ENCODE data around the gene AATK. TPM values are rescaled to one million over a fixed set of nuclear protein-coding genes. Genes with fewer than 3 reads are reported as not detected.

Gene AATK
- total RNA-seq, 4 donors from 2014 or later, result 247 to 385 (median 322) TPM

DNA sequence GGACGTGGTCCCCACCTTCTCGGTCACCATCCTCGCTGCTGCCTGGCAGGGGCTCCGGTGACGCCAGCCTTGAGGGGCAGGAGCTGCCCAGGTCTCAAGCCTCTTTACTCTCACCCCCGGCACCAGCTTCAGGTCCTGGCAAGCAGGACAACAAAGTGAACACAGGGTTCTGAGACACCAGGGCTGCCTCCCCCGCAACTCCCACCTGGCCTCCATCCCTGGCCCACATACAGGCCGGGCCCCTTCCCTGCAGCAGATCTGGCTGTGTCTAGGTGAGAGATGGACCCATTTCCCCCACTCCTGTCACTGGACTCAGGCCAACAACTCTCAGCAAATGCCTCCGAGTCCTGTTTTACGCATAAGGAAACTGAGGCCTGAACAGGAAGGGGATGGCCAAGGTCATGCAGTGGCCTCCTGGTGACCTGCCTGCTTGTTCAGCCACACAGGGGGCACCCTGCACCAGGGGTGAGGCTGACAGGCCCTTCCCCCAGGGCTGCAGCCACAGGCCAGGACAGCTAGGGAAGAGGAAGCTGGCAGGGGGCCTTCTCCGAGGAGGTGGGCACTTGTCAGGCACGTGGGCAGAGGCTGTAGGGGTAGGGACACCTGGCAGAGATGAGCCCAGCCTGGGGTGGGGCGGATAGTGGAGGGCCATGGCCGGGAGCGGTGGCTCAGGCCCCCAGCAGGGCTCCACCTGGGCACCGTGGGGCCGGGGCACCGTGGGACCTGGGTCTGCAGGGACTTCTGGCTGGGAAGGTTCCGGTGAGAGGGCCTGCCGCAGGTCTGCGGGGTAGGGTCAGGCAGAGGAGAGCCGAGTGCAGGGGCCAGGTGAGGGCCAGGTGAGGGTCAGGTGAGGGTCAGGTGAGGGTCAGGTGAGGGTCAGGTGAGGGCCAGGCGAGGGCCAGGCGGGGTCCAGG, 47.5 kb downstream of the AATK start:
- Histone ChIP-seq H3K4me1 (peaks cover 0 to 76% (median 25%) of the 10 kb centered on the region in 4 donors), H3K36me3 (peaks cover 0 to 48% (median 0%) of the 10 kb centered on the region in 3 donors), H3K4me3 (peak overlapping the region in 2 of 4 donors; percentile 26 to 38), H3K9me3 (no peaks in the 10 kb centered on the region), H3K27ac (peak overlapping the region; percentile 73 to 93 (median 84)), H3K27me3 (no peaks in the 10 kb centered on the region)
- WGBS, 2 donors, result 54 to 63% methylated on average over 19 to 23 of the region's 24 CpGs
- TF ChIP-seq POLR2A (IDR thresholded peaks at IDR 0.05), result no peak
- TF ChIP-seq, protein P1, sequence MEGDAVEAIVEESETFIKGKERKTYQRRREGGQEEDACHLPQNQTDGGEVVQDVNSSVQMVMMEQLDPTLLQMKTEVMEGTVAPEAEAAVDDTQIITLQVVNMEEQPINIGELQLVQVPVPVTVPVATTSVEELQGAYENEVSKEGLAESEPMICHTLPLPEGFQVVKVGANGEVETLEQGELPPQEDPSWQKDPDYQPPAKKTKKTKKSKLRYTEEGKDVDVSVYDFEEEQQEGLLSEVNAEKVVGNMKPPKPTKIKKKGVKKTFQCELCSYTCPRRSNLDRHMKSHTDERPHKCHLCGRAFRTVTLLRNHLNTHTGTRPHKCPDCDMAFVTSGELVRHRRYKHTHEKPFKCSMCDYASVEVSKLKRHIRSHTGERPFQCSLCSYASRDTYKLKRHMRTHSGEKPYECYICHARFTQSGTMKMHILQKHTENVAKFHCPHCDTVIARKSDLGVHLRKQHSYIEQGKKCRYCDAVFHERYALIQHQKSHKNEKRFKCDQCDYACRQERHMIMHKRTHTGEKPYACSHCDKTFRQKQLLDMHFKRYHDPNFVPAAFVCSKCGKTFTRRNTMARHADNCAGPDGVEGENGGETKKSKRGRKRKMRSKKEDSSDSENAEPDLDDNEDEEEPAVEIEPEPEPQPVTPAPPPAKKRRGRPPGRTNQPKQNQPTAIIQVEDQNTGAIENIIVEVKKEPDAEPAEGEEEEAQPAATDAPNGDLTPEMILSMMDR (IDR thresholded peaks at IDR 0.05), result no peak
- TF ChIP-seq EP300 (IDR thresholded peaks at IDR 0.05), result peak in 1 of 2 donors; percentile 14
- no peak for DNase-seq (ENCODE audit: low spot score in 2 of 2)

DNA sequence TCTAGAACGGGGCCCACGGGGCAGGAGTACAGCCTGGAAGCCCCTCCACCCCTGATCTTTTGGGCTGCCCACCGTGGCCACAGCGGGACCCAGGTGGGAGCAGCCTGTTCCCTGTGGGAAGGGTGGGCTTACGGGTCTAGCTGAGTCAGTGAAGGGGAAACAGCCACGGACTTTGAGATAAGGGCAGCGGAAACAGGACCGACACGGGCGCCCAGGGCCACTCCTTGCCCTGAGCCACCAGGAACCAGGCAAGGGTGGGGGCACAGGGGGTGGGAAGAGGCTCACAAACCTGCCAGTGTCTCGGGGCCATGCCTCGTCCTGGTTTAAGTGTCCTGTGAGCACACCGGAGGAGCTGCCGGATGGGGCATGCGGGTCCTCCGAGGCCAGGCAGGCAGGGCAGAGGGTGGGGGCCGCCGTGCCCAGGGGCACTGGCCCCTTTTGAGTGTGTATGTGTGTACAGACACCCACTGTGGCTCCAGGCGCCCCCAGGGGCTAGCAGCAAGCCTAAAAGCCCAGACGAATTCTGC, 48.3 kb downstream of the AATK start:
- H3K4me1 ChIP-seq, result peaks cover 0 to 74% (median 25%) of the 10 kb centered on the region in 4 donors
- H3K27ac ChIP-seq, result peak overlapping the region; percentile 51 to 93 (median 84)
- H3K9me3 ChIP-seq, result no peaks in the 10 kb centered on the region
- WGBS, 2 donors, result 61 to 69% methylated on average over 10 to 13 of the region's 20 CpGs
- H3K27me3 ChIP-seq, result no peaks in the 10 kb centered on the region
- peaks cover 0 to 56% (median 0%) of the 10 kb centered on the region in 3 donors for H3K36me3 ChIP-seq
- H3K4me3 ChIP-seq, result no peak overlapping the region
- TF ChIP-seq EP300 (IDR thresholded peaks at IDR 0.05) (no peak), POLR2A (IDR thresholded peaks at IDR 0.05) (no peak)
- TF ChIP-seq, protein P1 (IDR thresholded peaks at IDR 0.05), result no peak
- DNase-seq (ENCODE audit: low spot score in 2 of 2), result no peak

DNA sequence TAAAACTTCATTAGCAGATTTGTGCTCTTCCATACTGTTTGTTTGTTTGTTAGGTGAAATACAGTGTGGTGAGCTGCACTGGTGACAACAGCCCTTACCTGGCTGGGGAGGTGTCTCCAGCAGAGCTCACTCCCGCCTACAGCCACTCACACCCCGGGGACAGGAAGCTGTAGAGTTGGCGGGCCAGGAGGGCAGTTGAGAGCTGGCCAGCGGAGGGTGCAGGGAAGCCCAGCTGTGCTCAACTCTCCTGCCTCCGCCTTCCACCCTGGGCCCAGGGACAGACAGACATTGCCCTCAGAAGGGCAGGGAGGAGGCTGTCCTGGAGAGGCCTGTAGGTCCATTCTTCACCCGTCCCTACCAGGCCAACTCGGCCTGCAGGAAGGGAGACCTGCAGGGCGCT, 49.3 kb downstream of the AATK start:
- Histone ChIP-seq H3K4me3 (no peak overlapping the region), H3K9me3 (no peaks in the 10 kb centered on the region), H3K36me3 (peaks cover 0 to 66% (median 0%) of the 10 kb centered on the region in 3 donors), H3K27me3 (no peaks in the 10 kb centered on the region), H3K27ac (peak overlapping the region; percentile 32 to 93 (median 84)), H3K4me1 (peaks cover 0 to 69% (median 22%) of the 10 kb centered on the region in 4 donors)
- TF ChIP-seq, protein P1 (IDR thresholded peaks at IDR 0.05), result no peak
- TF ChIP-seq EP300 (IDR thresholded peaks at IDR 0.05) (no peak), POLR2A (IDR thresholded peaks at IDR 0.05) (no peak)
- WGBS, 2 donors, result 76 to 87% methylated on average over 3 to 8 of the region's 8 CpGs
- no peak for DNase-seq (ENCODE audit: low spot score in 2 of 2)

DNA sequence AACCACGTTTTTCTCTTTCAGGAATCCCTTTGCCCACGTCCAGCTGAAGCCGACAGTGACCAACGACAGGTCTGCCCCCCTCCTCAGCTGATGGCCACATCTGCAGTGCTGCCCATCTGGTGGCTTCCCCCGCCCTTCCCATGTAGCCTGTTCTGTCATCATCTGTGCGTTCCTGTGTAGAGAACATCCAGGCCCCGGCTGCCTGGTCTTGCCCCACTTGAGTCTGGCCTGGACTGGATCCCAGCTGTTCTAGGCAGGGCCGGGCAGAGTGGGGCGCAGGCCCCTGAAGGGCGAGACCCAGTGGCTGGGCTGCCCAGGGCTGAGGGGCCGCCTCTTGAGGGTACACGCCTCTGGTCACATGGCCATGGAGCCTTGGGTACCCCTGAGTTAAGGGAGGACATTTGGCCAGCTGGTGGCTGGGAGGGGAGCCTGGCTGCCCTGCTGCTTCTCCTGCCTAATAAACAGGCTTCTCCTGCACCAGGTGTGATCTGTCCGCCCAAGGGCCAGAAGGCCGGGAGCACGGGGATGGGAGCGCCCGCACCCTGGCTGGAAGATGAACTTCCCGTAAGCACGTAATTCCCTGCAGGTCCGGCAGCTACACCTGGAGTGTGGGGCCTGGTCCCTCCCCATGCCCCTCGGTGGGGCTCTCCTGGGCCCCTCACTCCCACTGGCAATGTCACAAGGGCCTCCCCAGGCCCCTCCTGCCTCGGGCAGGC, 50.1 kb downstream of the AATK start:
- Histone ChIP-seq H3K4me1 (peaks cover 0 to 66% (median 20%) of the 10 kb centered on the region in 4 donors), H3K9me3 (no peaks in the 10 kb centered on the region), H3K36me3 (peaks cover 0 to 73% (median 0%) of the 10 kb centered on the region in 3 donors), H3K27ac (peak overlapping the region; percentile 32 to 93 (median 84)), H3K27me3 (no peaks in the 10 kb centered on the region), H3K4me3 (no peak overlapping the region)
- TF ChIP-seq, protein P1 (IDR thresholded peaks at IDR 0.05), result no peak
- TF ChIP-seq POLR2A (IDR thresholded peaks at IDR 0.05) (no peak), EP300 (IDR thresholded peaks at IDR 0.05) (no peak)
- WGBS, 2 donors, result 62 to 69% methylated on average over 13 to 20 of the region's 22 CpGs
- no peak for DNase-seq (ENCODE audit: low spot score in 2 of 2)

All from tibial nerve (tissue), 4 donors.